ENCODE results near the gene MYO10.

Gene MYO10

DNA sequence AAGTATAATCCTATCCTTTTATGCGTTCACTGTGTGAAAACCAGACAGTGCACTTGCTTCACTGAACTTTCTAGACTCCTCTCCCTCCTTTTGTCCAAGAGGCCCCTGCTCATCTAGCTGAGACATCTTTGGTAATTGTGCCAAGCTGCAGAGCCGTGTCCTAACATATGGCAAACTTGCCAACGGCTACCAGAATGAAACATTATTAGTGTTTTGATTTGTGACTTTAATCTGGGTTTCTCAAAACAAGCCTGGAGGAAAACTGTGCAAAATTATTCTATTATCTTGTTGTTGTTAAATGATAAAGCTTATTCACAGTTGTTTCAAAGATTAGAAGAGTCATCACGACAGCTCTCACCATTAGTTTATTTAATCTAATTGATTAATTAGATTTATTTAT is 240.3 kb downstream of the MYO10 start:
- no peak for DNase-seq

GRCh38 chr5:16693879-16694278 is 242.2 kb downstream of the MYO10 start:
- no peak for DNase-seq

DNA sequence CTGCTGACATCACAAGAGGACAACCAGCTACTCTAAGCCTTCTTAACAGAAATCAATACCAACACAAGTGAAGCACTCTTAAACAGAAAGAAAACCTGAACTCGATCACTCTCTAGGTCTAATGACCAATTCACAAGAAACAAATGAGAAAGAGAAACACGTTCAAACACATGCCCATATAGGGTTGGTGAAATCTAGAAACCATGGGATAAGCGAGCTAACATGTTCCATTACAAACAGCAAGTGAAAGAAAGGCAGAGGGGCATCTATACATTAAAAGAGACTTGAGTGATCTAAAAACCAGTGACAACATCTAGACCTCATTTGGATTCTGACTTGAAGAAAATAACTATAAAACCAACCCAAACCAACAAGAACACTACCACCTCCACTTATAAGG is 244.4 kb downstream of the MYO10 start:
- DNase-seq = no peak

- no peak for DNase-seq
Measured at GRCh38 chr5:16690243-16690852, 245.7 kb downstream of the MYO10 start.

GRCh38 chr5:16687898-16688297 is 248.2 kb downstream of the MYO10 start:
- no peak for DNase-seq

- no peak for DNase-seq
Measured at GRCh38 chr5:16685069-16685468, 251.0 kb downstream of the MYO10 start.

DNA sequence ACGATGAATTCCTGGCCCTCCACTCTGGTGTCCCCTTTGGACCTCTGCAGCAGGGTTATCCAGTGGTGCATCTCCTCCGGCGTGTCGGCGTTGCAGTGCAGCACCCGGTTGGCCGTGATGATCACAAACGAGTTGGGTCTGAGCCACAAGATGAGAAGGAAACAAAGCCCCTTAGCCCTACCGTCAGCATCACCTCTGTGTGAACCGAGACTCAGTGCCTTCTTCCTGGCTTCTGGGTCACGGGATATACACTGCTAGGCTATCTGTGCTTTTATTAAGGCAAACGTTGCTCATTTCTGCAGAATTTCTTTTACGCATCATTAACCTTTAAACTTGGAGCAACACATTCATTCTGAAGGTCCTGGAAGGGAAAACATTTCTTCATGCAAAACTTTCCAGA is 254.2 kb downstream of the MYO10 start:
- no peak for DNase-seq

GRCh38 chr5:16679863-16680262 is 256.2 kb downstream of the MYO10 start:
- DNase-seq = no peak

- no peak for DNase-seq
Measured at GRCh38 chr5:16679190-16679589, 256.9 kb downstream of the MYO10 start.

DNA sequence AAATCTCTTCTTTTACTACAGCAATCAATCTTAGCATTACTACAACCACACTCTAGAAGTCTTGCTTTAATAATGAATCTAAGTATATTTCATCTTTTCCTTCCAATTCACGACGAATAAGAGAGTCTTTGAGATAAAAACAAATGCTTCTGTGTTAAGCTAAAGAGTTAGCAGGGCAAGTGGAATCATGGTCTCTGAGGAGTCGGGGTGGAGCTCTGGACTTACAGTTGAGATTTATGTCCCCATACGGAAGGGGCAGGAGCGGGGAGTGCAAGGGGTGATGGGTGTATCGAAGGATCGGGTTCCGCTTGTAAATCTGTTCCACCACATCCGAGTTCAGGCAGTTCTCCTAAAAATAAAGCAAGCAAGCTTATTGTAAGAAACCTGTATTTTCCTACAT is 260.3 kb downstream of the MYO10 start:
- no peak for DNase-seq

DNA sequence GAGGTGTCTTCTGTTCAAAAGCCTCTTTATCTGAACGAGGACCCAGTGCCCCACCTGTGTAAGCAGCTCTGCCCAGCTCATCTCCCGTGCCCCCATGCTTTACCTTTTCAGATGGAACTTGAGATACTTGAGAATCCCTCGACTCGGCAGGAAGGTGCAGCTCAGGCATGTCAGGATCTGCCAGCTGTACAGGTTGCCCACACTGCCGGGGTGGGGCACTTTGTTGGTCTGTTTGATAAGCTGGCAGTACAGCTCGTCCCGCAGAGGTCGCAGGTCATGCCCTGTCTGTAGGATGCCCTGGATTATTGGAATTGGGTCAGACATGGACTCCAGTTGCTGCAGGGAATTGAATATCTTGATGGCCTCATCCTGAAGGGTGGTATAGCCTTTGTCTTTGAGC is 261.3 kb downstream of the MYO10 start:
- no peak for DNase-seq

DNA sequence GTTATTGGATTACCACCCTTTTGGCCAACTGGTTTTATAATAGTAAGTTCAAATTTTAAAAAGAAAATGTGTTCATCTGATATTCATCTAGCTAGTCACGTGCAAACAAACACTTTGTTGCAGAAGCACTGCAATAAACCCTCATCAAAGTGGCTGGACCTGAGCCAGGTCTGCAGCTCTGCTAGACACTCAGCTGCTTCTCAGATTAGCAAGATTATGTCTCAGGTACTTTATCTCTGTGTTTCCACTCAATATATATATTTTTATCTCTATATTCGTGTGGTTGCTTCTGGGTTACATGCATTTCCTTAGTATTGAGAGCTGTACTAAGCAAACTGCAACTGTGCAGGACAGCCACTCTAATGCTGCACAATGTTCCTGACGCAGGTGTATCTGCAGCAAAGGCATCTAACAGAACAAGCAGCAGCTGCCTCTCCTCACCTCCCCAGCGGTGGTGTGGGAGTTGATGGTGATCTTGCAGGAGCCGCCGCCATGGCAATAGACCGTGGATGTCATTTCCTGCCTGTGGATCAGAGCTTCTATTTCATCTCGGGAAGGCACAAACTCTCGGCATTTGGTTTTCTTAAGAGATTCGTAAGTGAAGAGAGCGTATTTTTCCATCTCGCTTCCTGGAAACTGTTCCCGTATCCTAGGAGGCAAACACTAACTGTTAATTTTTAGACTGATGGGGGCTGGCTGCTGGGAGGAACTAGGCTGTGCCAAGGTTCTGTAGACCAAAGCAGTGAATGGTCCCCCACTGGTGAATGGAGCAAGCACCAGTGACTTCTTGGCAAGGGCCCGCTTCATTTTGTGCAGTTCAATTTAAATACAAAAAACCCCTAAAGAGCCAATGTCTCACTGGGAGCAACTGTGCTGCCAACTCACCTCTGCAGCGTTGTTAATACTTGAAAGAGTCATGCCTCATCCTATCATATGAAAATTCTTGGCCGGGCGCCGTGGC is 262.6 kb downstream of the MYO10 start:
- peak; percentile 16 for DNase-seq

DNA sequence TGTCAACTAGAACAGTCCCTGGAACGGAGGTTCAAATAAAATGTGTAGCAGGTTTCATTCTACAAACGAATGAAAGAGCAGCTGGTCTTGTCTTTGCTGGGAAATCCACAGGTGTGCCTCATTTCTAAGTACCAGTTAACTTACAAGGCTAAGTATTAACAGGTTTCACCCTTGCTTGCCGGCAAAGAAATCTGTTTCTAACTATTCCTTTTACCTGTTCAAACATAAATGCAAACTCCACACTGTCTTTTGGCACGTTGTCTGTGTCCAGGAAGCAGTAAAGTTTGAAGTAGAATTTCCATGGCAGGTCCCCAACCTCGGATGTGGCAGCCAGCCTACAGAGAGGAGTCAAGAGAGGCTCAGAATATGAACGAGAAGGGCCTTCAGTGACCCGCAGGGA is 264.9 kb downstream of the MYO10 start:
- DNase-seq = no peak

DNA sequence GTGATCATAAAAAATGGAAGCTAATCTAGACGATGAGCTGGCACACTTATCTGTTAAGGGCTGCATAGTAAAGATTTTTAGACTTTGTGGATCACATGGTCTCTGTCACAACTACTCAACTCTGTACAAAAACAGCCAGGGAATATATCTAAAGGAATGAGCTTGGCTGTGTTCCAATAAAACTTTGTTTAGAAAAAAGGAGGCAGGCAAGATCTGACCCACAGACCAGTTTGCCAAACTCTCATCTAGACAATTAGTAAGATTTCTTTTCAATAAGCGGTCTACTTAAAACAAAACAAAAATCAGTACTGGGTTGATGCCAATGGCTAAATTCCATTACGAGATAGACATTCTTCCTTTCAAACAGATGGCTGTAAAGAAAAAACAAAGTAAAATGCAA is 266.3 kb downstream of the MYO10 start:
- DNase-seq = no peak

DNA sequence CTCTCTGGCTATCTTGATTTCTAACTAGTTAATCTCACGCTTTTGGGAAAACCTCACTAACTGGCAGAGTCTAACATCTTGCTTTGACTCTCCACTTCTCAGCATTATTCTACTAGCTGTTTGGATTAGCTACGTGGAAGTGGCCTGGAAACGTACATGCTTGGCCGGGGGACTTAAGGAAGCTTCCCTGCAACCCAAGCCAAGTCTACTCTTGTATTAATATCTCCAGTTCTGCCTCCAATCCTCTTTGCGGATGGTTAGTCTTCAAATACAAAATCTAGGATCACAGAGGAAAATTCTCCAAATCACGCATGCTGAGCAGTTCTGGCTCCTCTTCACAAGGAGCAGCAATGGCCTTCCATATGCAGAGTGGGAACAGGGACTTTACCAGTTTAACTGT is 267.5 kb downstream of the MYO10 start:
- no peak for DNase-seq

- DNase-seq = no peak
Measured at GRCh38 chr5:16668194-16668593, 267.9 kb downstream of the MYO10 start.

DNA sequence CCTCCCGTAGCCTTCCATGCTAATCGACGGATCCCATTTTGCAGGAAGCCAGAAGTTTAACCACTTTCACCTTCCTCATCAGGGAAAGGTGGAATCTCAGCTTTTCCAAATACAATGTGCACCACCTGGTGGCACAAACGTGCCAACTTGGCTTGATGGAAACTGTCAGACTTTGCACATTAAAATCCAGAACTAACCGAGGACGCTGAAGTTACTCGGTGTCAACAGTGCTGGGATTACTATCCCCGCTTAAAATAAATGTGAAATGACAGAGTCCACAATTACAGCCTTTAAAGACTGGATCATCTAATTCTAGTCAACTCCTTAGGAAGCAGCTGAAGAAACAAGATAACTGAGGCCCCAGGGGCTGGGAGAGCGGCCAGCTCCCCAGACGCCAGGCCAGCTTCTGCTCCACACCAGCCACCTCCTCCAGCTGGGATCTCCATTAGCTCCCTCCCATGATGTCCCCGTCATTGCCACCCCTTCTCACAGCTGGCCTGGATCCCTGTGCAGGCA is 269.1 kb downstream of the MYO10 start:
- no peak for DNase-seq

- DNase-seq = no peak
Measured at GRCh38 chr5:16666130-16666882, 269.8 kb downstream of the MYO10 start.

GRCh38 chr5:16665601-16666000 is 270.5 kb downstream of the MYO10 start:
- no peak for DNase-seq

GRCh38 chr5:16664368-16664767 is 271.7 kb downstream of the MYO10 start:
- no peak for DNase-seq

DNA sequence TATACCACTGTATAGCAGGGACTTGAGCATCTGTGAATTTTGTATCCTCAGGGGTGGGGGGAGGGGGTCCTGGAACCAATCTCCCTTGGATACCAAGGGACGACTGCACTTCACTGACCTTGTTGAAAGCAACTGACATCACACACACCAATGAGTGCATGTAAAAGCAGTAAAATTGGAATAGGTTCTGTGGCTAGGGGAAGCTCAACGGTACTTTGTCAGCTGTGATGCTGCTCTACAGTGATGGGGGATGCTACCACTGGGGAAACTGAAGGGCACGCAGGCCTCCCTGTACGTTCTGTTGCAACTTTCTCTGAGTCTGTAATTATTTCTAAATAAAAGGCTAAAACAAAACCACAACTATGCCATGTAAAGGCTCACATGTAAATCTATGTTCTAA is 272.2 kb downstream of the MYO10 start:
- DNase-seq = no peak

GRCh38 chr5:16661713-16662112 is 274.4 kb downstream of the MYO10 start:
- no peak for DNase-seq

GRCh38 chr5:16660982-16661381 is 275.1 kb downstream of the MYO10 start:
- DNase-seq = no peak

- no peak for DNase-seq
Measured at GRCh38 chr5:16659536-16659935, 276.6 kb downstream of the MYO10 start.

Measured in NCI-H1436 treated with DMSO at 0.1 percent for 48 hours (cell line).